ENCODE data around the gene CYTH4. TPM values are rescaled to one million over a fixed set of nuclear protein-coding genes. Genes with fewer than 3 reads are reported as not detected.

CYTH4 gene
- total RNA-seq, 1 experiment from 2014 or later: 3.8 TPM

DNA sequence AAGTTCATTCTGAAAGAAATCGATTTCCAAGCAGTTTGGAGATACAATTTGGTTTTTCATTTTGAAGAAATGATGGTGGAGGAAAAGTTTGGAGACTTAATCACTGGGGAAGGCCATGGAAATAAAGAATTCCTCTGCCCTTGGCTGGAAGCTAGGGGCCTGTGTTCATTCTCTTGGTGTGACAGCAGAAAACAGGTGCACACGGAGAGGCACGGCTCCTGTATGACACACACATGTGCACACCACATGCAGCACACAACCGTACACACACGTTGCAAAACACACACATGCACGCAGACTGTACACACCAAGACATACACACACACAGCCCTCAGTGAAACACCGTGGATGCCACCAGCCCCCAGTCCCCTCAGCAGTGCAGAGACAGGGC, 64.2 kb downstream of the CYTH4 start:
- ATAC-seq (no peak), DNase-seq (ENCODE audit: low read depth, low spot score) (no peak)
- Histone ChIP-seq H3K4me3 (replicated peaks in 1 of 2; ENCODE audit: low read depth in 1 of 2, low read length in 2 of 2) (no peak overlapping the region), H3K4me2 (ENCODE audit: low read length) (peak overlapping the region; percentile 40; the same call in 1 of the 2 replicates), H2AFZ (ENCODE audit: low read depth, low read length, poor library complexity, severe bottlenecking) (no peak overlapping the region), H4K20me1 (ENCODE audit: insufficient read depth) (no peaks in the 10 kb centered on the region), H3K9ac (ENCODE audit: low read length) (no peak overlapping the region), H3K36me3 (ENCODE audit: control insufficient read depth in 1 of 2, insufficient read depth in 2 of 2, low read length in 2 of 2) (no peaks in the 10 kb centered on the region), H3K27ac (ENCODE audit: low read depth, low read length) (peak overlapping the region; percentile 44; the same call in 1 of the 2 replicates), H3K27me3 (ENCODE audit: insufficient read depth, low read length) (no peaks in the 10 kb centered on the region), H3K9me2 (ENCODE audit: insufficient read depth) (no peaks in the 10 kb centered on the region), H3K9me3 (ENCODE audit: control insufficient read depth in 1 of 2, insufficient read depth in 1 of 2, low read depth in 1 of 2, low read length in 2 of 2) (no peaks in the 10 kb centered on the region), H3K79me2 (ENCODE audit: insufficient read depth, low read length) (no peaks in the 10 kb centered on the region), H3K4me1 (ENCODE audit: control insufficient read depth in 1 of 2, insufficient read depth in 2 of 2, low read length in 2 of 2) (peaks cover 38 to 40% of the 10 kb centered on the region in 2 experiments; a peak in 3 of 4 replicates)
- ChIA-PET RAD21 (ENCODE audit: low non-redundant PET in 1 of 2, low total read pairs in 2 of 2, uncharacterized antibody in 2 of 2, unreplicated experiment in 2 of 2) (no interaction called here), CTCF (no interaction called here), POLR2A (no interaction called here)
- BruUV-seq (replicated peaks): no TSS peak
- TF ChIP-seq POLR2AphosphoS5 (IDR thresholded peaks at IDR 0.05; ENCODE audit: low read depth, low read length) (no peak), ELF1 (IDR thresholded peaks at IDR 0.05; ENCODE audit: borderline replicate concordance, low read depth) (no peak), JUND (IDR thresholded peaks at IDR 0.05) (no peak), SIN3A (IDR thresholded peaks at IDR 0.05; ENCODE audit: low read depth) (no peak), ZNF274 (IDR thresholded peaks at IDR 0.05; ENCODE audit: low read depth, low read length) (no peak), EZH2 (IDR thresholded peaks at IDR 0.05) (no peak), SP1 (IDR thresholded peaks at IDR 0.05; ENCODE audit: low read depth) (no peak), EGR1 (IDR thresholded peaks at IDR 0.05; ENCODE audit: low read depth) (no peak), EZH2phosphoT487 (IDR thresholded peaks at IDR 0.05; ENCODE audit: borderline replicate concordance) (no peak), RAD21 (IDR thresholded peaks at IDR 0.05; ENCODE audit: low read depth) (no peak), ZFX (IDR thresholded peaks at IDR 0.05) (no peak), YY1 (IDR thresholded peaks at IDR 0.05; ENCODE audit: extremely low read depth, insufficient replicate concordance, low read depth, low read length) (no peak), CBX3 (IDR thresholded peaks at IDR 0.05; ENCODE audit: low read depth) (no peak)
- TF ChIP-seq, protein P1, sequence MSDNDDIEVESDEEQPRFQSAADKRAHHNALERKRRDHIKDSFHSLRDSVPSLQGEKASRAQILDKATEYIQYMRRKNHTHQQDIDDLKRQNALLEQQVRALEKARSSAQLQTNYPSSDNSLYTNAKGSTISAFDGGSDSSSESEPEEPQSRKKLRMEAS (IDR thresholded peaks at IDR 0.05): no peak
- TF ChIP-seq, protein P2, sequence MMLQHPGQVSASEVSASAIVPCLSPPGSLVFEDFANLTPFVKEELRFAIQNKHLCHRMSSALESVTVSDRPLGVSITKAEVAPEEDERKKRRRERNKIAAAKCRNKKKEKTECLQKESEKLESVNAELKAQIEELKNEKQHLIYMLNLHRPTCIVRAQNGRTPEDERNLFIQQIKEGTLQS (IDR thresholded peaks at IDR 0.05): no peak
- TF ChIP-seq, protein P3, sequence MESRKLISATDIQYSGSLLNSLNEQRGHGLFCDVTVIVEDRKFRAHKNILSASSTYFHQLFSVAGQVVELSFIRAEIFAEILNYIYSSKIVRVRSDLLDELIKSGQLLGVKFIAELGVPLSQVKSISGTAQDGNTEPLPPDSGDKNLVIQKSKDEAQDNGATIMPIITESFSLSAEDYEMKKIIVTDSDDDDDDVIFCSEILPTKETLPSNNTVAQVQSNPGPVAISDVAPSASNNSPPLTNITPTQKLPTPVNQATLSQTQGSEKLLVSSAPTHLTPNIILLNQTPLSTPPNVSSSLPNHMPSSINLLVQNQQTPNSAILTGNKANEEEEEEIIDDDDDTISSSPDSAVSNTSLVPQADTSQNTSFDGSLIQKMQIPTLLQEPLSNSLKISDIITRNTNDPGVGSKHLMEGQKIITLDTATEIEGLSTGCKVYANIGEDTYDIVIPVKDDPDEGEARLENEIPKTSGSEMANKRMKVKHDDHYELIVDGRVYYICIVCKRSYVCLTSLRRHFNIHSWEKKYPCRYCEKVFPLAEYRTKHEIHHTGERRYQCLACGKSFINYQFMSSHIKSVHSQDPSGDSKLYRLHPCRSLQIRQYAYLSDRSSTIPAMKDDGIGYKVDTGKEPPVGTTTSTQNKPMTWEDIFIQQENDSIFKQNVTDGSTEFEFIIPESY (IDR thresholded peaks at IDR 0.05; ENCODE audit: extremely low read depth, insufficient replicate concordance, low read length): no peak
- intact Hi-C loops (cut with micrococcal nuclease): no loop called here

Data from HCT116 (cell line).